HG02642 (cell line): Measurements from ENCODE around the gene CDC27.
"Not testable (repeated sequence)": the region's sequence is repeated elsewhere in the genome, so short reads cannot be mapped to it uniquely, and the experiment has no call there.

ENCODE experiments used
- ATAC-seq: cut with Tn5 transposase; IDR thresholded peaks from one replicate; pipeline ENCODE4 v1.9.1; 2021; ENCODE audit warnings: mild to moderate bottlenecking; ENCODE audit not compliant: unreplicated experiment, poor library complexity

The CDC27 gene

DNA sequence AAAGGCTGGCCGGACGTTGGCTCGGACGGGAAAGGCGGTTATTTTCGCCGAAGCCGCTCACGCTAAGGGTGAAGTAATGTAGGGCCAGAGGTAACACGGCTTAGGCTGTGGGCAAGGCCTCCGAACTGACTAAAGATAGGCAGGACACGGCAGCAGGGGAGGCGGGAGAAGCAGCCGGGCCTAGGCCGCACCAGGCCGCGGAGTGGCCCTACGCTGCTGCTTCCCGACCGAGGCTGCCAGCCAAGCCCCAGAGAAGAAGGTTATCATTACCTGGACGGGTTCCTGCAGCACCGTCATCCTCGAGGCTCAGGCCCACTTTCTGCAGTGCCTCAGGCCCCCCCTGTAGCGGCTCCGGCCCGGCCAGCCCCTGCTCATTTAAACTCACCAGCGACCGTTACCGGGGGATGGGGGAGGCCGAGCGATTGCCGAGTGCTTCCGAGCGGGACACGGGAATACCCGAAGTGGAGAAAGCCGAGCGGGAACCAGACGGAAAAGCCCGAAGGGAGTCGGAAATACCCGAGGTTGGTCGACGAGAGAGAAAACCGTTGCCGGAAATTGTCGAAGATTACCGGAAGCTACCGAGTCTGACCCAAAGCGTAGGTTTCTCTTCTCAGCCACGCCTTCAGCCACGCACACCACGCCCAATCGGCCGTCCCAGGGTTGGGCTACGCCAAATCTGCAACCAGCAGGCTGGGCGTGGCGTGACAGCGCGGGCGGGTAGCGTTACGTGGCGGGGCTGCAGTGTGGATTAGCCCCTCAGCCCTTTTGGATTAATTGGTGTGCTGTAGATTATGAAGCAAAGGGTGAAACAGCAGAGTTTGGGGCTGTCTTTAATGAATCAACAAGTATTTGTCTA is at the start of gene CDC27:
CDC27 (minus strand) TSS at position 420 of the 856 bp plus-strand sequence; CDS start at position 297, 123 bp downstream.
- ATAC-seq, result peak; percentile 94

DNA sequence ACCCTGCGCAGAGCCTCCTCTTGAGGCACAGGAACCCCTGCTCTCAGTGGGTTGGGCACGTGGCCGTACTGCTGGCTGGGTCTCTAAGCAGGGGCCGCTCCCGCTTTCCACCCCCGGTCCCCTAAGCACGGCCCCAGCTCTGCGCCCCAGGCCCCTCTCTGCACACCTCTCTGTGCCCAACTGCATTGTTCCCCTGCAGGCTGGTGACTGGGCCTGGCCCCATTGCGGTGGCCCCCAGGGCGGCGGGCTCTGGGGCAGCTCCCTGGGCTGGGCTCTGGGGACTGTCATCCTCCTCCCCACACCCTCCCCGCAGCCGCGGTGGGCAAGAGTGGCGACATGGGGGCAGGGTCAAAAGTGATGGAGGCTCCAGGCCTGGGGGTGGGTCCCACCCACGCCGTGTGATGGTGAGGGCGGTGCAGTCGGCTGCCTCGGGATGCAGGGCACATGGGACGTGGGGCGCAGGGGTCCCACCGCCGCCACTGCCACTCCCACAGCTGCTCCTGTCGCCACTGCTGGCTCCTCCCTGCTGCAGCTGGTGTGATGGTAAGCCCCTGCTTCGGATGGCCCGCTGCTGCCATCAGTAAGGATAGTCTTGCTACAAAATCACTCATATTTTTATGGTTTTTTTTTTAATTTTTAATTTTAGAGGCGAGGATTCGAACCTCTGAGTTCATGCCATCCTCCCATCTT is 49.4 kb upstream of the CDC27 start:
- no peak for ATAC-seq

- ATAC-seq, result no peak
Observed at GRCh38 chr17:47237841-47238240, 48.7 kb upstream of the CDC27 start.

DNA sequence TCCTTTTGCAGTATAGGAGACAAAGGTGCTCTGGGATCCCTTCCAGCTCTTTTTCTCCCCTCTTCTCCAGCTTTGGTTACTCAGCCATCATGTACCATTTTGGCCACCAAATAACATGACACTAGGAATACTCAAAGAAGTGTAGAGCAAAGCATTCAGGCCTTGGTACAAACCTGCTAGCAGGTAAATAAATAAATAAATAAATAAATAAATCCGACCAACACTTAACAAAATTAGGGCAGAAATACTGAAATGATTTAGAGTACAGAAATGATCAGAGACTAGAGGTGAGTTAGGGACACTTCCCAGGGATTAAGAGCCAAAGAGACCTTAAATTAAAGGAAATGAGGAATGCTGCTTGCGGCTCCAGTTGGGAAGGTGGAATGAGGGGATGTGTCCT is 46.8 kb upstream of the CDC27 start:
- ATAC-seq, result no peak

GRCh38 chr17:47235506-47235905 is 46.4 kb upstream of the CDC27 start:
- no peak for ATAC-seq

GRCh38 chr17:47232465-47232864 is 43.4 kb upstream of the CDC27 start:
- ATAC-seq, result no peak

GRCh38 chr17:47231866-47232265 is 42.8 kb upstream of the CDC27 start:
- no peak for ATAC-seq

DNA sequence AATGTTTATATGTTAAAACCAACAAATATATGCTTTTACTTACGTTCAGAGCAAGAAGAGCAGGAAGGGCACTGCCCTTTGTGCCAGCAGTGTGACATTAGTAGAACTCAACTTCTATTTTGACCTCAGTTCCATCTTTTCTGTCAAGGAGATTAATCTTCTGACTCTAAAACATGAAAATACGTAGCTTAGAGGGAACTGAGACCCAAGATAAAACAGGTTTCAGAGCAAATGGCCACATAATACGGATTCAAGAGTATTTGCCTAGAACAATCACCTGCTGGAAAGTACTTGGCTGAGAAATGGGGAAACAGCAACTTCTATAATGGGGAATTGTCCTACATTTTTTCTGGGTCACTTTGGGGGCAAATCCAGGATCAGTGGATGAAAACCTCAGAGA is 42.2 kb upstream of the CDC27 start:
- ATAC-seq, result no peak

GRCh38 chr17:47230864-47231263 is 41.8 kb upstream of the CDC27 start:
- no peak for ATAC-seq

- ATAC-seq, result peak; percentile 68
Observed at GRCh38 chr17:47229535-47230443, 40.7 kb upstream of the CDC27 start.

DNA sequence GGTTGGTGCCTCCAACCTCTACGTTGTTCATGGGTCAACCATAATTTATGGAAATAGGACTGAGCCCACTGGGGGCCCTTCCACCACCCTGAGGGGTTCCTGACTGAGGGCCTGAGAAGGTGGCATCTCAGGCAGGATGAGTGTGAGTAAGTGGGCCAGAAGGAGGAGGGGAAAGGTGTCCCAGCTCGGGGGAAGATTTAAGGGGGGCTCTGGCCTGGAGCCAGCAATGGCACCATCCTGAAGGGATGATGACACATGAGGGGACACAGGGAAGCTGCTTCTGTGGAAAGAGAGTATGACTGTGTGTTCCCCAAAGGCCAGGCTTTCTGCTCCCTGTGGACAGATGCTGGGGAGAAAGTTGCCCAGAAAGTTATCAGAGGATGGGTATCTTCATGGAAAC is 38.8 kb upstream of the CDC27 start:
- ATAC-seq, result no peak

DNA sequence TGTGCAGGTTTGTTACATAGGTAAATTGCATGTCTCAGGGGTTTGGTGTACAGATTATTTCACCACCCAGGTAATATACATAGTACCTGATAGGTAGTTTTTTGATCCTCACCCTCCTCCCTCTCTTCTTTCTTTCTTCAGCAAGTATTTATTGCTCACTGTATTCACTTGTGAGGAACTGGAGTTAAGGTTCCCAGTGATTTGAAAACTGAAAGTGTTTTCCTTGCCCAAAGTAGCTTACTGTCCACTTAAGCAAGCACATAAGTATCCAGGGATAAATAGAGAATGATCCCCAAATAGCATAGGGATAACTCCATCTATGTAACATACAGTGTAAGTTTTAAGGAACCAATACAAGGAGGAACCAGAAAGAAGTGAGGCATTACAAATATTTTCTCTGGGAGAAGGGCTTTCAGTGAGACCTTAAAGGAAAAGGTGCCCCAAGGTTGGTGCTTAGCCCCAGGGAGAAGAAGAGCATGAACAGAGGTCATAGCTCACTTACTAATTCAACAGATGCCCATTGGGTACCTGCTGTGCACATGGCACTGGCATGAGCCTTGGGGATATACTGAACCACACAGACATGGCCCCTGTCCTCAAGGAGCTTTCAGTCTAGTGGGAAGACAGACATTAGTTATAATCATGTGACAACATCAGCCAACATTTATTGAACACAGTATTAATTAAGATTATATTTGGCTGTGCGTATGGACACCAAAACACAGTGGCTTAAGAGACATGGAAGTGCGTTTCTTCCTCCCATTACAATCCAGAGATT is 37.0 kb upstream of the CDC27 start:
- no peak for ATAC-seq

- no peak for ATAC-seq
Observed at GRCh38 chr17:47225436-47225858, 36.4 kb upstream of the CDC27 start.

DNA sequence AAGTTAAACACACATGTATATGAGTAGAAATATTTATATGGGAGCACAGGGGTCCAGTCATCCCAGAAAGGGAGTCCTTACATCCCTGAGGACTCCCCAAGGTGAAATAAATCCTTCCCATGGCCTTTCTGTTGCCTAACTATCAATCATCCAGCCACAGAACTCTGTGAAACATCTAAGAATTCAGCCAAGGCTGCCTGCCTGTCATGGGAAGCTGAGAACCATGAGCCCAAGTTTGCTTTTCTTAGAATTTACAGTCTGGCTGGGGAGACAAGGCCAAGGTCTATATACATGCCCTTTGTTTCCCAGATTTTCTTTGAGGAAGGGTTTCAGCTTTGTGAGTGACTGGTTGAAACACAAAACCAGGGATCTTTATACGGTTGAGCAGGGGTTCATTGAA is 35.9 kb upstream of the CDC27 start:
- no peak for ATAC-seq

- not testable (repeated sequence) for ATAC-seq
Observed at GRCh38 chr17:47224077-47224476, 35.0 kb upstream of the CDC27 start.

GRCh38 chr17:47223460-47223859 is 34.4 kb upstream of the CDC27 start:
- ATAC-seq, result no peak

- ATAC-seq, result no peak
Observed at GRCh38 chr17:47223007-47223406, 33.9 kb upstream of the CDC27 start.

DNA sequence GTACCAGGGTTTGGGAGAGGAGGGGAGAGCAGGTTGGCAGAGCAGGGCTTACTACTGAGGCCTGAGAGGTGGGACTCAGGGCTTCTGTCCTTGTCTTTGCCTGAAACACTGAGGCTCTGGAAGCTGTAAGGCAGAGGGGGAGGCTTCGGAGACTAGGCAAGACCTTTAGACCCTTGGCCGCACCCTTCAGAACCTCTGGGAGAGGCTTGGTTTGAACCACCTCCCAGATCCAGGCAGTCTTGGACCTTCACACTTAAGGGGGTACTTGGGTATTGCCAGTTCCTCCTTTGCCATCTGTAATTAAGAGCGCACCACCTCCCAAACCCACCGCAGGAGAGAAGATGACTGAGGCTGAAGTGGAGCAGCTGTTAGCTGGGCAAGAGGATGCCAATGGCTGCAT is 33.0 kb upstream of the CDC27 start:
- no peak for ATAC-seq

DNA sequence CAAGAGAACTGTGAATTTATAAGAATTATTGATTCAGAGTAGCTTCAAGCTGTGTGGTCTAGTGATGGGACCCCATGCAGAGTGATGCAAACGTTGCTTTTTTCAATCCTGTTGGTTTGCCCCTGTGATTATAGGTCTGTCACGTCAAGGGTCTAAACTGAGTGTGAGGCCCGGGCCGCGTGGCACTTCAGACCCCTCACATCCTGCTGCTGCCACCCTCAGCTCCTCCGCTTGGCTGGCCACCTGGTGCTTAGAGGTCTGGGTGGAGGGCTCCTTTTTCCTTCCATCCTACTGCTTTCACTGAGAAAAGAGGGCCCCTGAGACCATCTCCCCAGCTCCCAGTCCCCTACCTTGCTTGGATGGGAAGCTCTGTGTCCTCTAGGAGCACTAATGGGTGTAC is 32.1 kb upstream of the CDC27 start:
- no peak for ATAC-seq

DNA sequence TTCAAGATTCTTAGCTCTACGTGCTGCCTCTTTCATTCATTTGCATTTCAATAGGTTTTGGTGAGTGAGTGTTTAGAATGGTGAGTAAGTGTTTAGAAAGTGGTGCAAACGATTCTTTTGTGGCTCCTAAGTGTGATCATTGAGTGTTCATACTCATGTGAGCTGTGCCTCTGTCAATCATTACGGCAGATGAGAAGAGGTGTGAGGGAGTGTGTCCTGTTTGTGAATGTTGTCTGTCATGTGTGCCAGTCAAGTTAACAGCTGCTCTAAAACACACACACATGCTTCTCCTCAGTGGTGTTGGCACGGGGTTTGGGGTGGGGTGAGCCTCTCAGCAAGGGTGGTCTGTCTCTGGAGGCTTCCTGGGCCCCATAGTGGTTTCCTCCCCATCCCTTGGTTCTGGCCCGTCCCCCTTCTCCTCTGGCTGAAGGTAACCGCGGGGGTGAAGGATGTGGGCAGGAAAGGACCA is 31.5 kb upstream of the CDC27 start:
- ATAC-seq, result no peak
